LNCaP clone FGC (cell line): ENCODE results near the gene ADGRD2.

Source experiments
- DNase-seq: peaks from one replicate; pipeline ENCODE4 v3.0.0-alpha.2; 2011; ENCODE audit warnings: low read depth
- H3K4me3 ChIP-seq: 2 replicates; pipeline ENCODE4 v1.5.1; 2011; ENCODE audit warnings: mild to moderate bottlenecking, low read depth, low read length, control low read depth
- CTCF ChIP-seq: IDR thresholded peaks from 2 replicates; pipeline ENCODE4 v1.5.1; 2012; ENCODE audit warnings: mild to moderate bottlenecking; ENCODE audit not compliant: control insufficient read depth, insufficient read depth; ENCODE audit errors: extremely low read depth

The ADGRD2 gene

GRCh38 chr9:124481115-124481514, 30.9 kb downstream of the ADGRD2 start:
- no peak for TF ChIP-seq CTCF
- DNase-seq: no peak
- no peak overlapping the region for H3K4me3 ChIP-seq

GRCh38 chr9:124482431-124483031, 32.3 kb downstream of the ADGRD2 start:
- no peak for DNase-seq
- no peak for TF ChIP-seq CTCF
- no peak overlapping the region for H3K4me3 ChIP-seq

GRCh38 chr9:124483481-124483880, 33.2 kb downstream of the ADGRD2 start:
- TF ChIP-seq CTCF: no peak
- H3K4me3 ChIP-seq: no peak overlapping the region
- DNase-seq: no peak

- no peak for TF ChIP-seq CTCF
- no peak for DNase-seq
- H3K4me3 ChIP-seq: no peak overlapping the region
Measured at GRCh38 chr9:124485201-124485600, 35.0 kb downstream of the ADGRD2 start.

- no peak overlapping the region for H3K4me3 ChIP-seq
- DNase-seq: no peak
- no peak for TF ChIP-seq CTCF
Measured at GRCh38 chr9:124485936-124486335, 35.7 kb downstream of the ADGRD2 start.

- DNase-seq: no peak
- H3K4me3 ChIP-seq: no peak overlapping the region
Measured at GRCh38 chr9:124486778-124487259, 36.6 kb downstream of the ADGRD2 start.

More at GRCh38 chr9:124486778-124487259, 36.6 kb downstream of the ADGRD2 start:
- TF ChIP-seq CTCF: no peak
